IMR-90 (cell line): ENCODE measurements around the gene SPATA21. TPM values are rescaled to one million over a fixed set of nuclear protein-coding genes. Genes with fewer than 3 reads are reported as not detected.

Source experiments
- ATAC-seq: fragments of 200-7000 bp; cut with Tn5 transposase; 2 replicates; pipeline ENCODE4 v1.9.1; 2020; ENCODE audit warnings: low read depth, mild to moderate bottlenecking, moderate library complexity
- BruUV-seq: library from RNA; stranded (reverse); fragments of 400-500 nt; replicated peaks from 2 replicates; lab custom pipeline; 2021; lab: Mats Ljungman, UMichigan
- CTCF ChIA-PET: fragments of 300-600 bp; formaldehyde crosslinking; extraction: SDS; loops from one replicate; lab custom pipeline; 2021; ENCODE audit warnings: antibody characterized with exemption; lab: Yijun Ruan, JAX
- POLR2A ChIA-PET: fragments of 300-600 bp; sonication (Branson Sonifier 250); formaldehyde crosslinking; loops from one replicate; lab custom pipeline; 2022; ENCODE audit warnings: antibody characterized with exemption; ENCODE audit not compliant: unreplicated experiment; lab: Charles Lee
- DNase-seq: peaks from one replicate; pipeline ENCODE4 v3.0.0; 2013
- H2AFZ ChIP-seq: replicated peaks from 2 replicates; pipeline ENCODE3; 2013; ENCODE audit warnings: low read length, mild to moderate bottlenecking; ENCODE audit not compliant: poor library complexity
- H2AK5ac ChIP-seq: 2 replicates; pipeline ENCODE4 v1.6.1; 2013; ENCODE audit warnings: low read depth, low read length, inconsistent platforms
- H2AK9ac ChIP-seq: replicated peaks from 2 replicates; pipeline ENCODE3; 2013; ENCODE audit warnings: mild to moderate bottlenecking, low read depth, low read length, moderate library complexity; ENCODE audit not compliant: poor library complexity
- H2BK120ac ChIP-seq: 2 replicates; pipeline ENCODE4 v1.6.1; 2013; ENCODE audit warnings: low read depth, low read length, inconsistent platforms
- H2BK15ac ChIP-seq: 3 replicates; pipeline ENCODE4 v1.6.1; 2013; ENCODE audit warnings: low read depth, low read length, inconsistent platforms
- H2BK20ac ChIP-seq: 2 replicates; pipeline ENCODE4 v1.6.1; 2013; ENCODE audit warnings: low read depth, mild to moderate bottlenecking, inconsistent platforms, low read length, moderate library complexity
- H2BK5ac ChIP-seq: 2 replicates; pipeline ENCODE4 v1.6.1; 2013; ENCODE audit warnings: mild to moderate bottlenecking, low read depth, low read length, inconsistent platforms; ENCODE audit not compliant: poor library complexity, severe bottlenecking
- H3K14ac ChIP-seq: replicated peaks from 2 replicates; pipeline ENCODE4 v1.6.1; 2013; ENCODE audit warnings: low read depth, low read length, inconsistent platforms
- H3K18ac ChIP-seq: 2 replicates; pipeline ENCODE4 v1.6.1; 2013; ENCODE audit warnings: low read depth, low read length, control low read depth
- H3K23ac ChIP-seq: 2 replicates; pipeline ENCODE4 v1.6.1; 2013; ENCODE audit warnings: low read depth, low read length, inconsistent platforms
- H3K27ac ChIP-seq: 2 replicates; pipeline ENCODE4 v1.5.1; 2013; ENCODE audit warnings: mild to moderate bottlenecking, control low read depth, low read length; ENCODE audit not compliant: insufficient read depth
- H3K27me3 ChIP-seq: 2 replicates; pipeline ENCODE4 v1.6.1; 2013; ENCODE audit warnings: low read length; ENCODE audit not compliant: control insufficient read depth, insufficient read depth
- H3K36me3 ChIP-seq: 2 replicates; pipeline ENCODE4 v1.6.1; 2013; ENCODE audit warnings: low read length, mixed read lengths; ENCODE audit not compliant: control insufficient read depth, insufficient read depth
- H3K4ac ChIP-seq: 2 replicates; pipeline ENCODE4 v1.6.1; 2013; ENCODE audit warnings: low read depth, low read length, inconsistent platforms
- H3K4me1 ChIP-seq: 2 replicates; pipeline ENCODE4 v1.6.1; 2013; ENCODE audit warnings: low read length, mixed read lengths; ENCODE audit not compliant: control insufficient read depth, insufficient read depth
- H3K4me2 ChIP-seq: 2 replicates; pipeline ENCODE4 v1.6.1; 2013; ENCODE audit warnings: low read depth, mild to moderate bottlenecking, control low read depth, low read length, moderate library complexity
- H3K4me3 ChIP-seq: 2 replicates; pipeline ENCODE4 v1.5.1; 2013; ENCODE audit warnings: low read depth, mild to moderate bottlenecking, control low read depth, low read length, moderate library complexity; ENCODE audit not compliant: insufficient read depth
- H3K56ac ChIP-seq: 2 replicates; pipeline ENCODE4 v1.6.1; 2013; ENCODE audit warnings: low read length, inconsistent platforms; ENCODE audit not compliant: insufficient read depth; ENCODE audit errors: extremely low read depth
- H3K79me1 ChIP-seq, 2 experiments: 2 replicates each; pipeline ENCODE4 v1.6.1; 2013; ENCODE audit warnings: low read length in 2 of 2, inconsistent platforms in 1 of 2, low read depth in 1 of 2
- H3K9ac ChIP-seq: 2 replicates; pipeline ENCODE4 v1.6.1; 2013; ENCODE audit warnings: low read depth, low read length, control low read depth
- H3K9me1 ChIP-seq: 2 replicates; pipeline ENCODE4 v1.6.1; 2013; ENCODE audit warnings: low read length, inconsistent platforms; ENCODE audit not compliant: insufficient read depth
- H3K9me3 ChIP-seq: 2 replicates; pipeline ENCODE4 v1.6.1; 2013; ENCODE audit warnings: low read length; ENCODE audit not compliant: control insufficient read depth, insufficient read depth
- H4K20me1 ChIP-seq: 2 replicates; pipeline ENCODE4 v1.6.1; 2013; ENCODE audit warnings: low read length, inconsistent platforms; ENCODE audit not compliant: insufficient read depth
- H4K5ac ChIP-seq: 2 replicates; pipeline ENCODE4 v1.6.1; 2013; ENCODE audit warnings: mild to moderate bottlenecking, low read depth, low read length, control low read depth
- H4K8ac ChIP-seq, 2 experiments: 2 replicates each; pipeline ENCODE4 v1.6.1; 2013; ENCODE audit warnings: low read depth in 2 of 2, low read length in 2 of 2, control low read depth in 1 of 2, inconsistent platforms in 1 of 2
- H4K91ac ChIP-seq: 2 replicates; pipeline ENCODE4 v1.6.1; 2013; ENCODE audit warnings: low read depth, low read length, inconsistent platforms; ENCODE audit not compliant: insufficient read depth
- CEBPB ChIP-seq: IDR thresholded peaks from 2 replicates; pipeline ENCODE4 v1.6.1; 2012; ENCODE audit warnings: low read depth, low read length, improper control_type of control experiment
- WGBS, 2 experiments: methylation state at CpG; one replicate each; pipeline versions ENCODE4 v1.1.5 to v1.1.7; 2013; ENCODE audit warnings: missing lambda C conversion rate in 2 of 2; ENCODE audit not compliant: insufficient read length in 1 of 2; ENCODE audit errors: extremely low coverage in 2 of 2; 5-methylcytosine and 5-hydroxymethylcytosine counted together
- dilution Hi-C: fragments of 300-500 bp; cut with HindIII; formaldehyde crosslinking; loops from one replicate; pipeline ENCODE4 v1.14.3; 2018; ENCODE audit warnings: low sequenced_read_pairs; ENCODE audit not compliant: unreplicated experiment
- in situ Hi-C: fragments of 300-500 bp; cut with MboI; formaldehyde crosslinking; loops from 3 replicates; pipeline ENCODE4 v1.14.3; 2019; ENCODE audit warnings: low sequenced_read_pairs, inconsistent platforms, mixed read lengths
- intact Hi-C: fragments of 100-400 bp; cut with micrococcal nuclease; formaldehyde crosslinking; loops from 2 replicates; pipeline ENCODE4 v1.10.0; 2022
- polyA plus RNA-seq, 3 experiments: library from polyadenylated mRNA; depleted of rRNA; stranded (reverse); fragments of >200 nt; gene quantifications; 2 replicates each; pipeline ENCODE4 v1.2.3, GENCODE V29; 2012; ENCODE audit warnings: low replicate concordance in 1 of 3
- total RNA-seq: library from RNA; depleted of rRNA; stranded (reverse); fragments of >200 nt; gene quantifications from 2 replicates; pipeline ENCODE4 v1.2.3, GENCODE V29; 2012
- TF ChIP-seq, protein P1 (sequence below): conservative IDR thresholded peaks from 2 replicates; pipeline ENCODE4 v1.5.1; 2012; ENCODE audit warnings: mild to moderate bottlenecking, low read depth, low read length, improper control_type of control experiment

SPATA21 gene
- total and polyA plus RNA-seq, 2 of the 4 experiments (the other 2 are of a cell fraction) = not detected

DNA sequence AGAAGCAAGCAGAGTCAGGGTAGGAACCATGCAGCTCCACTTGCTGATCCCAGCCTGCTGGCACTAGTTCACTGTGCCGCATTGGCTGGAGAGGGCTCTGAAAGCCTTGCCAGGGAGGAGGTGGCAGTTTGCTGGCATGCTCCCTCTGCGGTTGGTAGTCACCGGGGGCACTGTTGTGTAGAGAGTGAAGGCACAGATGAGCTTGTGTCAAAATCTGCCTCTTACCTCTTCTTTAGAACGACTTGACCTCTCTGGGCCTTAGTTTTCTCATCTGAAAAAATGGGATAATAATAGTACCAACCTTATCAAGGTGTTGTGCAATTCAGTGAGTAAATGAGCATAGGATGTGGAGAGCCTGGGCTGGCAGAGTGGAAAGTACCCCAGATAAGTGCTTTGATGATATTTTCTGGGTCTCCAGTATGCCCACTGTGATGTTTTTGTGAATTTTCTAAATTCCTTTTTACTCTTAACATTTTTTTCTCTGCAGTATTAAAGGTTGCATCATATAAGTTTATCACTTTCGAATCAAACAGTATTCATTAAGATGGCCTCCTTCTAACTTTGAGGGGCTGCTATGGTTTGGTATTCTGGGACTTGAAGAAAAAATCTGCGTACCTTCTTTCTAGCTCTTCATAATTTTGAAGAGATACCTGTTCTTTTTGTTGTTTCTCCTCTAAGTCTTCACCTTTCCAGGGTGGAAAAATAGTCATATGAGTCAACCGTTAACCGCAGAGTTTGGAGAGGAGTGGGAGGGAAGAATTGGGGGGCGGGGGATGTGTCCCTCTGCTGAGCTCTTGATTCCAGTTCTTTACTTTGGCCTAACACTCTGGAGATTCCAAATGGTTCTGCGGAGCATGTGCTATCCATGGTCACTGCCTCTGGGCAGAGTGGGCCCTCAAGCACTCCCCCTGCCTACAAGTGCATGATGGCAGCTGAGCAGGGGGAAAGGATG lies 43.4 kb downstream of the SPATA21 start:
- no peaks in the 10 kb centered on the region for H3K27me3 ChIP-seq
- ChIA-PET POLR2A (no interaction called here), CTCF (interaction anchor here (1.4 kb wide), 1 partner anchor 18 kb away, joined by 3 read pairs; no protein-coding TSS in a partner anchor)
- H4K8ac ChIP-seq = 0 out of 4 replicates have a peak overlapping the region, but pooled peaks of 1 of the 2 experiments have one; percentile 9
- in situ Hi-C loops = no loop called here
- TF ChIP-seq, protein P1, sequence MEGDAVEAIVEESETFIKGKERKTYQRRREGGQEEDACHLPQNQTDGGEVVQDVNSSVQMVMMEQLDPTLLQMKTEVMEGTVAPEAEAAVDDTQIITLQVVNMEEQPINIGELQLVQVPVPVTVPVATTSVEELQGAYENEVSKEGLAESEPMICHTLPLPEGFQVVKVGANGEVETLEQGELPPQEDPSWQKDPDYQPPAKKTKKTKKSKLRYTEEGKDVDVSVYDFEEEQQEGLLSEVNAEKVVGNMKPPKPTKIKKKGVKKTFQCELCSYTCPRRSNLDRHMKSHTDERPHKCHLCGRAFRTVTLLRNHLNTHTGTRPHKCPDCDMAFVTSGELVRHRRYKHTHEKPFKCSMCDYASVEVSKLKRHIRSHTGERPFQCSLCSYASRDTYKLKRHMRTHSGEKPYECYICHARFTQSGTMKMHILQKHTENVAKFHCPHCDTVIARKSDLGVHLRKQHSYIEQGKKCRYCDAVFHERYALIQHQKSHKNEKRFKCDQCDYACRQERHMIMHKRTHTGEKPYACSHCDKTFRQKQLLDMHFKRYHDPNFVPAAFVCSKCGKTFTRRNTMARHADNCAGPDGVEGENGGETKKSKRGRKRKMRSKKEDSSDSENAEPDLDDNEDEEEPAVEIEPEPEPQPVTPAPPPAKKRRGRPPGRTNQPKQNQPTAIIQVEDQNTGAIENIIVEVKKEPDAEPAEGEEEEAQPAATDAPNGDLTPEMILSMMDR = no peak
- TF ChIP-seq CEBPB = peak; percentile 75
- intact Hi-C loops = no loop called here
- H3K27ac ChIP-seq = no peak overlapping the region
- DNase-seq (no peak), ATAC-seq (no peak)
- peaks cover 25% of the 10 kb centered on the region for H3K4me1 ChIP-seq
- H4K91ac ChIP-seq = no peak overlapping the region; the same call in 1 of the 2 replicates
- 100% methylated on average over 1 of the region's 10 CpGs; no CpG with 5 or more reads in 1 of the 2 experiments for WGBS, 2 experiments
- H2BK5ac ChIP-seq = no peak overlapping the region
- H3K4me3 ChIP-seq = no peak overlapping the region
- H3K23ac ChIP-seq = no peak overlapping the region; the same call in 1 of the 2 replicates
- H4K20me1 ChIP-seq = peaks cover 49% of the 10 kb centered on the region
- no TSS peak for BruUV-seq
- no peak overlapping the region for H2AK5ac ChIP-seq
- no peak overlapping the region for H2BK15ac ChIP-seq
- dilution Hi-C loops = no loop called here
- H3K56ac ChIP-seq = no peak overlapping the region
- H2BK120ac ChIP-seq = no peak overlapping the region
- no peak overlapping the region; the same call in 1 of the 2 replicates for H3K4ac ChIP-seq
- H3K9me3 ChIP-seq = no peaks in the 10 kb centered on the region
- H2BK20ac ChIP-seq = no peak overlapping the region; the same call in 1 of the 2 replicates
- H3K9me1 ChIP-seq = peaks cover 37% of the 10 kb centered on the region
- H3K36me3 ChIP-seq = peaks cover 34% of the 10 kb centered on the region
- no peak overlapping the region for H4K5ac ChIP-seq
- H2AK9ac ChIP-seq = peak overlapping the region; percentile 75
- no peak overlapping the region for H3K4me2 ChIP-seq
- H2AFZ ChIP-seq = no peak overlapping the region
- H3K79me1 ChIP-seq = peaks cover 28 to 87% of the 10 kb centered on the region in 2 experiments; a peak in 3 of 4 replicates
- no peak overlapping the region for H3K9ac ChIP-seq
- no peak overlapping the region for H3K18ac ChIP-seq
- no peak overlapping the region for H3K14ac ChIP-seq
